Measurements from ENCODE around the gene MMRN1.

MMRN1 gene

DNA sequence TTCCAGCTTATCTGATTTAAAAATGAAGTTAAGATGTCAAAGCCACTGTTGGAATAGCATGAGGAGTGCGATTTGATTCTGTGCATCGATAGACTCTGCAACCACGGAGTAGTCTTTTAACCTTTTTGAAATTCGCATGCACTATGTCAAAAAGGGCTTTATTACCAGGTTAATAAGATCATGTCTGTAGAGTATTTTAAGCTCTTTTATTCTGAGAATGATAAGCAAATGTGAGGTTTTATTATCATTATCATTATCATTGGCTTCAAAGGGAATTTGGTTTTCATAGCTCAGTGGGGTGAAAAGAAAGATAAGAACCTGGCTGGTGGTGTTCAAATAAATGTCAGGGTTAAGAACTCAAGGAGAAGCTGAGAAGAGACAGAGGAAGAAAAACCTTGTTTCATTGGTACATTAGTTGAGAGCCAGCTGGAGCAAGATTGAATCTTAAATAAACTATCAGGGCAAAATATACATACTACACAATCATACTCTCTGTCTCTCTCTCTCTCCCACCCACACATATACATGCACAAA lies 102.6 kb downstream of the MMRN1 start:
- FAIRE-seq = no peak

DNA sequence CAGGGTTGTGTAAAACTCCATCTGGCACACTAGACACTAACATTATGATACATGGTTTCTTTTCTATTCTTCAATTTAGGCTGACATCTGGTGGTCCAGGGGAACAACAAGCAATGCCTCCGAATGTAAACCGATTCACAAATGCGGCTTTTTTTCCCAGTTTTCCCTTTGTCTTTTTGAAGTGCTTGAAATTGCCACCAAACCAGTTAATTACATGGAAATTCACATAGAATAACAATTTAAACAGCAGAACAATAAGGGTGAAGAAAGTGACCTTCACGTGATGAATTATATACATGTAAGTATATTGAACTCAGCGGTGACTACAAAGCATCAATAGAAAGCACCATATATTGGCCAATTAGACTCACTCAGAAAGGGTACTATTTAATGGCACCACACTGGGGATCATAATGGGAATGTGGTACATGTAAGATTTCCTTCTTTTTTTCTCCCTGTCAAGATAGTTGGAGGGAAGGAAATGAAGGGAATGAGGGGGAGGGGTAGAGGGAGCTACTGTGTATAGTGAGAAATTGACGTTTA lies 103.9 kb downstream of the MMRN1 start:
- FAIRE-seq = no peak

- no peak for FAIRE-seq
Observed at GRCh38 chr4:90001023-90001422, 106.4 kb downstream of the MMRN1 start.

DNA sequence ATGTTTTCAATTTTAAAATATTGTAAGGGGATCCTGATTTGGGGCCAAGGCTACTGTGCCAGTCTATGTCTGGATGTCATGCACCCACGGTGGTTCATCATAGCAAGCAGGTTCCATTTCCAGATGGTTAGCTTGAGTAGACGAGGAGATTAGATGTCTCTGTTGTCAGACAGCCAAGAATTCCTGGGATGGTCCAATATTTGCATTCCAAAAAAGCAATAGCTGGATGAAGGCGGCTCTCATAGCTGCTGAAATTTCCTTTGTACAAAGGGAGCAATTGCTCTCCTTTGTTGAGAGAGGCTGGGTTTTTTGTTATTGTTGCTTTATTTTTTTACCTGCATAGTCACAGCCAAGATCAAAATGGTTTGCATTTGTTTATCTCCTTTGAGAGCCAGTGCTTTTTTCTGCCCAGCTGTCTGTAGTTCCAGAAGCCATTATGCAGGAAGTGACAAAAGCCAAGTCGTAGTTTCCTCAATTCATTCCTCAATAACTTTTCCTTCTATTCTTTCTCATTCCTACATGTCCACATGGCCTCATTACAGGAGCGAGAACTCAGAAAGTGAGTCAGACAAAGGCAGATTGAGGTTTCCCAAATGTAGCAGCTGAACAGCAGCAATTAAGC lies 107.9 kb downstream of the MMRN1 start:
- FAIRE-seq = no peak

All from A204.1 (cell line).